Activated gamma-delta T cell treated with Interleukin-2 at 50 U/mL for 16 hours (primary cell): ENCODE measurements around the gene SERGEF.

Source experiments
- DNase-seq: peaks from one replicate; pipeline ENCODE4 v3.0.0-alpha.2; 2020

SERGEF gene

DNA sequence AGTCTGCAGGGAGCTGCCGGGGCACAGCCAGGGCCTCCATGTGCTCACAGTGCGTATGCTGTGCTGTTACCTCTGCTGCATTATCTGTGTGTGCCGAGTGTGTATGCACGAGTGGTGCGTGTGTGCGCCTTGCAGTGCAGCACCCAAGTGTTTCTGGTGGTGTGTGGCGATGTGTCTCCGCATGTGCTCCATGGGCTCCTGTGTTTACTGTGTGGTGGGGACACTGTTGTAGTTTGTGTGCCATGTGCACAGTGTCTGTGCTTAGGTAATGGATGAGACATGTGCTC lies 246.8 kb downstream of the SERGEF start:
- no peak for DNase-seq

DNA sequence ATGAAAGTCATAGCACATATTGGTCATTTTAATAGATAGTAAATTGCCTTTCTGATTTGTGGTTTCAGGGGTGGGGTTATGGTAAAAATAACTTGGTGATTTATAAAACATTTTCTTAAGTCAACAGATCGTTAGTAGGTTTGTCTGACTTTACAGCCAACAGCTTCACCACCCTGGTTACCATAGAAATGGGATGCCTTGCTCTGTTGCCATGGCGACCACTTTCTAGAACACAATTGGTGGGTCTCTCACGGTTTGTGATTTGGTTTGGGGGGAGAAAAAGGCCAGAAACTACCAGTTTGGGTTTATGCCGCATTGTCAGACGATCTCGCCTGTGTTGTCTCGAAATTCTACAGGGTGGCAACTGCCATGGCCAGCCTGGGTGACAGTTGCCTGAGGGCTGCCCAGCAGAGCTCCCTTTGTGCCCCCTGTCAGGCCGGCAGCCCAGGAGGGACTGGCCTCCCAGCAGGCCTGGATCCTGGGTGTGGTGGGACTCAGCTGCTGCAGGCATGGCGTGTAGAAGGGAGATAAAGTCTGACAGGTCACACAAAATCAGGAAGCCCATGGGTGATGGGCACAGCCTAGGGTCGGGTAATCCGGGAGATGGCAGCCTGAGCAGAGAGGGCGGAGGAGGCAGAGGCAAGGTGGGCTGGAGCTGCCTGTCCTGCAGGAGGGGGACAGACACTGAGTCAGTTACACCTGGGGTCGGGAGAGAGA lies 247.3 kb downstream of the SERGEF start:
- DNase-seq = no peak

DNA sequence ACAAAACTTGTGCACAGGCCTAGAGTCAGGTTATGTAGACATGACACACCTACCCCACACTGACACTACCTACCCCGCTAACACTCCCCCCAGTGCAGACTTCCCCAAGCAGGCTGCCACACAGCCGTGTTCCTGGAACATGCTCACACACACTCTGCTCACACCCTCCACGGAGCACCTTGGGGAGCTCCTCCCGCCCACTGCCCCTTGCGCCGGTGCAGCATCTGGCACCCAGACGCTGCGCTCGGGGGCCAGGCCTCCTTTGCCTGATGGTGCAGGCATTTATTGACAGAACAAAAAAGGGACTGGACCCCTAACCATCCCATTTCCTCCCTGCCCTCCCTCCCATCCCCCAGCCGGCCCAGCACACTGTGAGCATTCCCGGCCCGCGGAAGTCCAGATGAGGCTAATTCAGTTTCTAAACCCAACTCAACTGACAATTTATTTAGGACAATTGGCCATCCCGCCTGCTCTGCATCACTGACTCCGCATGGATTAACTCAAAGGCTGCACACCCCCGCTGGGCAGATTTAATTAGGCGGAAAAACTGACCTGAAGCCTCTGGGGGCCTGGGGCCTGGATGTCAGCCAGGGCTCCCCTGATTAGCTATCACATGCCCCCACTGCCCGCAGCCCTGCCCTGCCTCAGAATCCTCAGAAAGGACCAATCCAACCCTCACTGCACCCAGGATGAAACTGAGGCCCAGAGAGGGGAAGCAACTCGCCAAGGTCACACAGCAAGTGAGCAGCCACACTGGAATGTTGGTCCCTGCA lies 248.2 kb downstream of the SERGEF start:
- DNase-seq = no peak

DNA sequence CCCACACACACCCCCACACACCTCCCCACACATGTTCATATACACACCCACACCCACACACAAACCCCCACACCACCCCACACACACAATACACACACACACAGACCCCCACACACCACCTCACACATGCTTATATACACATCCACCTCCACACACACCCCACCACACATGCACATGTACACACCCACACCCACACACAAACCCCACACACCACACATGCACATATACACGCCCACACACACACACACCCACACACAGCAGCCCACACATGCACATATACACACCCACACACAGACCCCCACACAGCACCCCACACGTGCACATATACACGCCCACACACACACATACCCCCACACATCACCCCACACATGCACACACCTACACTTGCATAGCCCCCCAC lies 249.1 kb downstream of the SERGEF start:
- no peak for DNase-seq

DNA sequence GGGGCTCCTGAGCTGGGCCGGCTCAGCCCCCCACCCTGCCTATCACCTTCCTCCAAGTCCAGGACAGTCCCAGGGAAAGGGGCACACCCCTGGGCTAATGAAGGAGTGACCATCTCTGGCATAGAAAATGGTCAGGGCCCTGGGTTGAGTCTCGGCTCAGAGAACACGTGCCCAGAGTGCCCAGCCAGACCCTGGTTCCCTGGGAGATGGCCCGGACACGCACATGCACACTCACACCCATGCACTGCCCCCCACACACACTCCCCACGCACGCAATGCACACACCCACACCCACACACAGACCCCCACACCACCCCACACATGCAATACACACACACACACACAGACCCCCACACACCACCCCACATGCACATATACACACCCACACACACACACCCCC lies 249.6 kb downstream of the SERGEF start:
- no peak for DNase-seq

DNA sequence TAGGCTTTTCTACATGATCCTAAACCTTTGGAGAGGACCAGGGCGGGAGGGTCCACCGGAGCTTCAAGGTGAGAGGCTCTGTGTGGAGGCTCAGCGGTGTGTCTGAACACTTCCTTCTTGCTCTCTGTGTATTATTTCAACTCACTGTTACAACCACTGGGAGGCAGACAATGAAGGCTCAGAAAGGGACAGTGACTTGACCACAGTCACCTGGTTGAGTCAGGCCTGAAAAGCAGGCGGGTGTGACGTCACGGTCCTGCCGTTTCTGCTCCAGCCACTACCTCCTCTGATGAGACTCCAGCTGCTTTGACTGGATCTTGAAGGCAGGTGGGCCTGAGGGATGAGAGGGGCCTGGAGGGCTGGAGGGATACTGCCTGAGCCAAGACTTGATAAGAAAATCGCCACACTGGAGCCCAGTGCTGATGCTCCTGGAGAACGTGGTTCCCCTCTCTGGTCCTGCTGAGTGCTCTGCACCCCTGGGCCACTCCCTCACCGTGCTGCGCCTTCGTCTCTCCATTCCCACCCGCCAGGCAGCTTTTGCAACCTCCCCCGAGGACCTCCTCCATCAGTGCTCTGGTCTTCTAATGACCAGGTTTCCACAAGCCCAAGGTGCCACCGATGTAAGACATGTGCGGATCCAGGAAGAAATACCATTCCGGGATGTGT lies 250.4 kb downstream of the SERGEF start:
- DNase-seq = no peak

DNA sequence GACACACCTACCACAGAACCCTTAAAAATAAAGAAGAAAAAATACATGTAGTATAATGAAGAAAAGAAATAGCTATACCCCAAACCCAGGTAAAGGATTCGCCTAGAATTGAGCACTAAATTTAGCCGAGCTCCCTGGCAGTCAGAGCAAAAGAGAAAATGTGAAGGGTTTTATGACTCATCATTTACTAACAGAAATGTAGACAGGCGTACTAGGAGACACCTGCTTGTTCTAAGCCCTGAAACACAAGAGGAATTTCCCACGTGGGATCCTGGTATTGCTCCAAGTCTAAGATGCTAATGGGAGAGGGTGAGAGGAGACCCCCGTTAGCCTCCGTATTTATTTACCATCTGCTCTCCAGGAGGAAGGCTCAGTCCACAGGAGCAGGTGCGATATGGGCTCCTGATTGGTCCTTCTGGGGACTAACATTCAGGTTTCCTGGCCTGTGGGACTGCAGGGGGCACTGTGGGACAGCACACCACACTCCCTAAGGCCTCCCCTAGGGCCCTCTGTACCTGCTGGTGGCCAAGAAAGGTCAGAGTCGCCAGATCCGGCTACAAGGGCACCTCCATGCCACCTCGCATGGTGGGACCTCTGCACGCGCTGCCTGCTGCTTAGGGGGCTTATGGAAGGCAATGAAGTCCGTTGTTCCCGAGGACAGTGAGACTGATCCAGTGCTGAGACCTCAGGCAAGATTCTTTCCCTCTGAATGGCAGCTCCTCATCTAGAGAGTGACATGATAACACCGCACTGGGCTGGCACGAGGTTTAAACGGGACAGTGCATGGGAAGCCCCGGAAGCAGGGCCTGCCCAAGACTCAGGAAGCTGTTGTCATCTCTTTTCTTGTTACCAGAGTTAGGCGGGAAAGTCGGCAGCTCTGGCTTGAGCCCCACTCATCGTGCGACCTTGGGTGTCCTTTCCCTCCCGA lies 252.5 kb downstream of the SERGEF start:
- DNase-seq = no peak

DNA sequence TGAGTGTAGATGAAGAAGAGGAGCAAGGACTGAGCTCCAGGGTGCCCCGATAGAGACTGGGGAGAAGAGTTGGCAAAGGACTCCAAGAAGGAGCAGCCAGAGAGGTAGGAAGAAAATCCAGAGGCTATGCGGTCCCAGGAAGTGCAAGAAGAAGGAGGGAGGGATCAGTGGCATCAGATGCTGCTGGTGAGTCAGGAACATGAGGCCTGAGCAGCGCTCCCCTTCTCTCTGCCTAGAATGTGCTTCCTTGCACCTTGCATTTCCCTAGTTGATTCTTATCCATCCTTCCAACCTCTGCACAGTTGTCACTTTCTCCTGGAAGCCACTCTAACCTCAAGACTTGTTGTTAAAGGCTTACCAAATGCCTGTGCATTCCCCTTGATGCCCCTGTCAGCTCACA lies 257.0 kb downstream of the SERGEF start:
- no peak for DNase-seq

DNA sequence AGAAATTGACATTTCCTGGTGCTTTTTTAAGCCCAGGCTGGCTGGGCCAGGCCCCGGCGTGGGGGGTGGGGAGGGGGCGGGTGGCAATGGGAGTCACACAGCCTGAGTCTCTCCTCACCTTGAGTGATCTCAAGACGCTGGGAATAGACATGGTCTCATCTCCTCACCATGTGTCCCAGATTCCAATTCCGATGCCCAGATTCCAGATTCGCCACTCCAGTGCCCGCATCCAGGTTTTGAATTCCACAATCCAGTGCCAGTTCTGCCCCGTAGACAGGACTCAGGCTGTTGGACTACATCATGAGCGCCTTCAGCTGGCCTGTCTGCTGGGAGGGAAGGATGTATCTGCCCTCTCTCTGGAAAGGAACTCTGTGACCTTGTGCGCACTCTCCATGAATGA lies 259.2 kb downstream of the SERGEF start:
- DNase-seq = no peak

DNA sequence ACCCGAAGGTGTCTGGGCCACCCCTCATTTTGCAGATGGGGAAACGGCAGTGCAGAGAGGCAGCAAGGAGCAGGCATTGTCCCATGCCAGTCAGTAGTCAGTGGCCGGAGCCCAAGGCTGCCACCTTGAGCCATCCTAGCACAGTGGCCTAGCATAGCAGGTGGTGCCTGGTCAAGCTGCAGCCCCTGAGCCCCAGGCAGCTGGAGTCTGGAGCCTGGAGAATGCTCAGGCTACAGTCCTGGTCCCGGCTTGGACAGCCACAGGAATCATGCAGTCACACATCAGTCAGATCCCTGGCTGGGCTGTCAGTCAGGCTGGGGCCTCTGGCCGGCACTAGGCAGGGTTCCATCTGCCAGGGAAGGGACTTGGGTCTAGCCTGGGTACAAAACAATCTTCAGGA lies 259.7 kb downstream of the SERGEF start:
- no peak for DNase-seq

DNA sequence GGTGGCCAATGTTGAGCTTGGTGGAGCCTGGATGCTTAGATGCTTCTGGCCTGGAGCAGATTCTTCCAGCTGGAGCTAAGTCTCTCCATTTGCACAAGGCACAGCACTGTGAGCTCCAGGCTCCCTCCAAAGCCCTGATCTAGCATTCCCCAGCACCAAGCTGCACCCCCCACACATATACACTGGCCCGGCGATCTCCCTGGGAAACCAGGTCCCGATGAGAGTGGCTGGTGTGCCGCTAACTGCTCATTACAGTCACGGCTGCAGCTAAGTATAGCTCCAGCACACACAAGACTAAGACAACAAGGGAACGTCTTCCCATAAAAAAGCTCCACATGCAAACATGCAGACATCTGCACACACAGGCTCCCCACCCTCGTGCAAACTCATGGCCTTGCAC lies 260.7 kb downstream of the SERGEF start:
- DNase-seq = no peak

DNA sequence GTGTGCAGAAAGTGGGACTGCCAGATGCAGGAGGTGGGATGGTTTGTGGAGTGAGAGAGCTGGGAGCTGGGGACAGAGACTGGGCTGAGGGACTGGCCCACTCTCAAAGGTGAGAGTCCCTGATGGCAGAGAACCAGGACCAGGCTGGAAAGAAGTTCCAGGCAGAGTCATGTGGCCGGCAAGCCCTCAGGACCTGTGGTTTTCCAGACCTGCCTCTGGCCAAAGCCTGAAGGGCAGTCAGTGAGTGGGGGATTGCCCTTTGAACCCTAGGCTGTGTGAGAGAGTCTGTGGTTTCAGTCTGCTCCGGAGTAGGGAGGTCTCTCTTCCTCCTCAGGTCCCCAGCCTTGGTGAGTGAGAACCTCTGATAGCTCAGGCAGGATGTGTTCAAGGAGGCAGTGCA lies 261.3 kb downstream of the SERGEF start:
- DNase-seq = no peak

DNA sequence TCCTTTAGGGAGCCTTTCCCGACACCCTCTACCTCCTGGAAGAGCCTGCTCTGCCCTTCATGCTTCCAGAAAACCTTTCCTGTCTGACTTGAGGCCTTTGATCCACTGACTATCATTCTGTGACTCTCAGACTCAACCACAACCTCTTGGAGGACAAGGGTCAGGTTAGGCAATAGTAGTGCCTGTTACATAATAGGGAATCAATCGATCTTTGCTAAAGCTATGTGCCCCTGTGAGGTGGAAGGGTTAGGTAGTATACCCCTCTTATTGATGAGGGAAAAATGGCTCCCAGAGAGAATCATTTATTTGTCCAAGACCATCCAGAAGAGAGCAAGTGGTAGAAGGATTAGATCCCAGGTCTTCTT lies 262.1 kb downstream of the SERGEF start:
- no peak for DNase-seq

DNA sequence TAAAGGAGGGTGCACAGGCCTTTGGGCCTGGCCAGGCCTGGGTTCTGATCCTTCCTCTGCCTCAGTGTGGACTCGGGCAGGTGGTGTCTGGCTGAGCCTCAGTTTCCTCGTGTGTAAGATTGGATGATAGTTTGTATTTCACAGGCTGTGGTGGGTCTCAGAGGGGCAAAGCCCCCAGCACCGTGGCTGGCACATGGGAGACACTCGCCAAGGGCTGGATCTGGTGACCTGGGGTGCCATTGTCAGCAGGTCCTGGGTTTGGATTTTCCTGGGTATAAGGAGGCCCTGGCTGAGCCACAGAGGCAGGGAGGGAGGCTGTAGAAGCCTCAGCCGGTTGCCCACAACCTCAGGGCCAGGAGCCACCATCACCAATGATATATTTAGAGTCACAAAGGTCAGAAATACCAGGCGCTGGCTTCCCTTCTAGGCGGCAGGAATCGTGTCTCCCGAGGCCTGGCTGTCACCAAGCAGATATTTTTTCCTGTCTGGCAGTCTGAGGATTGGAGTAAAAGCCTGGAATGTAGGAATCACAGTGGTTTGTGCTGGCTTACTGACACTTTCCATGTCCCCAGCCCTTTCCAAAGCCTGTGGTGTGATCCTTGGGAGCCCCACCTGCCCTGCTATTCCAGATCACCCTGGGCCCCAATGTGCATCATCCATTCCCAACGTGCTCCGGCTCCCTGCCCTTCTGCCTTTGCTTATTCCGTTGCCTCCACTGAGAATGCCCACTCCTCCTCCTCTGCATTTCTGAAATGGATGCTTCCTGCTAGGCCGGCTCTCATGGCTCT lies 262.6 kb downstream of the SERGEF start:
- no peak for DNase-seq

DNA sequence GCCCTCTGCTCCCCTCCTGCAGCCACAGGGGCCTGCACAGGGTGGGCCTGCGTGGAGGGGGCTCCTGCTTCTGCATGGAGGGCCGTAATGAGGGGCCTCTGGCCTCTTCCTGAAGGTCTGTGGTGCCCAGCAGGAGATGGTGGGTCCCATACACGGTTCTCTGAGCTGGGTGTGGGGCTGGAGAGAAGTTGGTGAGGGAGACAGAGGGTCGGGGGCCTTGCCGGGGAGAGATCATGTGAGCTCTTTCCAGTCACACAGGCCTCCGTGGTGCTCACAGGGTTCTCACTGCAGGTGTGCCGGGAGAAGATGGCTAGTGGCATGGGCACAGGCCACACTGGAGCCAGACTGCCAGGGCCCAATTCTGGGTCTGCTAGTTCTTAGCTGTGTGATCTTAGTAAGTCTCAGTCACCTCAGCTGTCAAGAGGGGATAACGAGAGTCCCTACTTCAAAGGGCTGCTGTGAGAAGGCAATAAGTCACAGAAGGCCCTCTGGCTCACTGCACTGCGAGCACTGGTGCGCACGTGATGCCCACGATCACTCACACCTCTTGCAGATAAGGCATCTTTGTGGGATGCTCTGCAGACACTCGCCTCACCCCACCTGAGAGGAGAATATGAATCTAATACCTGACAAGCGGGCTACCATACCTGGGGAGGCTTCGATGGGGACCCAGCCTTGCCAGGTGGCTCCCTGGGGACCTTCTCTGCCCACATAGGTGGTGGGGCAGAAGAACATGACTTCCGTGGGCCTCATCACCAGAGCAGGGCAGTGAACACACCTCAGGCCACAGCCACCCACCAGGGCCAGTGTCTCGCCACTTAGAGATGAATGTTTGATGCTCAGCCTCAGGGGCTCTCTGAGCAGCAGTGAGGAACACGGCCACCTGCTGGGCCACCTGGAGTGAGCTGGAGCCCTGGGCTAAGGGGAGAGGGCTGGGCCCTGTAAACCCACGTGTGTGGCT lies 263.8 kb downstream of the SERGEF start:
- no peak for DNase-seq

DNA sequence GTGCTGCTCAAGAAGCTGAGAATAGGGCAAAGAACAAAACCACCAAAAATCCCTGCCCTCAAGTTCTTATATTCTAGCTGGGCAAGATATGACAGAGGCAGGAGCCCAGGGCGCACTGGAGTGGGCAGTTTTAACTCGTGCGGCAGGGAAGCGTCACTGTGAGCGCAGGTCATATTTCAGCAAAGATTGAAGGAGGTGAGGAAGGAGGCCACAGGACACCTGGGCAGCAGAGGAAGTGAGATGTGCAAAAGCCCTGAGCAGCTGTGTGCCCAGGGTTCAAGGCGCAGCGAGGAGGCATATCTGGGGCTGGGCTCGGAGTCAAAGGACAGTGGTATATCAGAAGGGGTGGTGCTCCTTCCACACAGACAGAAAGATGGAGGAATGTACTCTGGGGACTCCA lies 264.8 kb downstream of the SERGEF start:
- DNase-seq = no peak

DNA sequence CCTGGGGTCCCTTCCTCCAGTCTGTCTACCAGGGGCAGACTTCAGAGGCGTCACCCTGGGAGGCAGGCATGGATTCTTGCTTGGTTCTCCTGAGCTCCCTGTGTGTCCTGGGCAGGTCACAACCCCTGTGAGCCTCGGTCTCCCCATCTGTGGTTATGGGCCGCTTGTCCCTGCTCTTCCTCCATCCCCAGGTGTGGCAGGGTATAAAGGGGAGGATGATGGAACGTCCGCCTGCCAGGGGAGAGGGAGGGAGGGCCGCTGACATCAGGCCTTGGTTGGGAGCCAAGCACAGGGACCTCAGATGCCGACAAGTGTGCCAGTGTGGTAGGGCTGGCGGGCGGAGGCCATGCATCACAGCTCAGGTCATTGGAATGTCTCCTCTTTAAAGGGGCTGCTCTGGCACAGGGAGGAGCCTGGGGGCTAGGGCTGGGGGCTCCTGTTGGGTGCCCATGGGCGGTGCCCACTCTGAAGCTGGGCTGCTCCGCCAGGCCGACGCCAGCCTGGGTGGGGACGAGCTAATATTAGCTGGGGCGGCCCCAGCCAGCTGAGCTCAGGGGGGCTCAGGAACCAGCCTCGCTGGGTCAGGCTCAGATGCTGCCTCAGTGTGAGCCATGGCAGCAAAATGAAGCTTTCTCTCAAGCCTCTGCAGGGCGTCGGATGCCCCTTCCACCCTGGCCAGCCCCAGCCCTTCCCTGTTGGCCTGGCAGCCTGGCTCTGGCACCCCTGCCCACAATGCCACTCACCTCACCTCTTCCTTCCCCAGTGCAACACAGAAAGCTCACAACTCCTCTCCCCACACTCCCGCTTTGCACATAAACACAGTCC lies 265.5 kb downstream of the SERGEF start:
- no peak for DNase-seq

DNA sequence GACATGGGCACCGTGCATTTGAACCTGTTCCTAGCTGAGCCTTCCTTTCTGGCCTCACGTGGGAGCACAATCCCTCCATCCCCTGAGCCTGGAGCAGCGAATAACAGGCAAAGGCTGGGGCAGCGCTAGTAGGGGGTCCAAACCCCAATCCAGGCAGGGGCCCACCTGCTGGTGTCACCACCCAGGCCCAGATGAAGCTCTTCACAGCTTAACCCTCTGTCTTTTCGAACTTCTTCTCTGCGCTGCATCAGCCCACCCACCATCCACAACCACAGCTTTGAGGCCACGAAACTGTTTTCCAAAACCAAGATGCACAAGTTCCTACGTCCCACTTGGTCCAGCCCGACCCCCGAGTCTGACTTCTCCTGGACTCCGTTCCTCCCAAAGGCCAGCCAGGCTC lies 266.8 kb downstream of the SERGEF start:
- no peak for DNase-seq

DNA sequence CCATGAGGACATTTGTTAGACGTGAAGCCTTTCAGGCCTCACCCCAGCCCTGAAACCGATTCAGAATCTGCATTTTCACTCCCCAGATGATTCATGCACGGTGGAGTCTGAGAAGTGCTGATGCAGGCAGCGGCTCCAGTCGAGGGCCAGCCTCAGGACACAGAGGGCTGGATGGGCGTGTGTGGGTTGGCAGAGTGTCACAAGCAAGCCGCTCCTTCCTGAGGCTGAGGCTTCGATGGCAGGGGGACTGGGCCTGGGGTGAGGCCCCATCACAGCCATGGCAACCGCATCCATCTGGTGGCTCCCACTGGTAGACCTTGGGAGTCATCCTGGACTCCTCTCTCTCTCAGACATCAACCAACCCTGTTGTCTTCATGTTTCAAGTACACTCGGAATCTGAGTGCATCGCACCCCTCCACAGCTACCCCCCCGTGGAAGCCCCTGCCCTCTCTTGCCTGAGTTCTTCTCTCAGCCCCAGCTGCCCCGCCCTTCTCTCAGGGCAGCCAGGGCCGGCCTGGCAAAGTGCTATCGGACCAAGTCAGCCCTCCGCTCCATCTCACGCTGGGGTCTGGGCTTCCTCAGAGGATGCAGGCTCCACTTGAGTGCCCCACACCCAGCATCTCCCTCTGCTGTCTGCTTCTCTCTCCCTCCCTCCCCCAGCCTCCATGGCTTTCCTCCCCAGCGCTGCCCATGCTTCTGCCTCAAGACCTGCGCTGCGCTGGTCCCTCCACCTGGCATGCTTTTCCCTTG lies 267.6 kb downstream of the SERGEF start:
- no peak for DNase-seq
